ENCODE results near the gene B3GALNT2.

B3GALNT2 gene

GRCh38 chr1:235408503-235408960, 95.7 kb downstream of the B3GALNT2 start:
- no peak for DNase-seq

- DNase-seq = no peak
Measured at GRCh38 chr1:235407419-235407818, 96.8 kb downstream of the B3GALNT2 start.

- no peak for DNase-seq
Measured at GRCh38 chr1:235404190-235404589, 100.1 kb downstream of the B3GALNT2 start.

GRCh38 chr1:235403593-235403992, 100.7 kb downstream of the B3GALNT2 start:
- DNase-seq = no peak

- no peak for DNase-seq
Measured at GRCh38 chr1:235402457-235403200, 101.6 kb downstream of the B3GALNT2 start.

- no peak for DNase-seq
Measured at GRCh38 chr1:235401251-235401650, 103.0 kb downstream of the B3GALNT2 start.

Data from cerebellar nuclear complex (tissue), 1 donor.